GM10248 (cell line): Measurements from ENCODE around the gene VPS35L.

ENCODE experiments used
- CTCF ChIA-PET: fragments of 300-600 bp; sonication (Branson Sonifier 250); formaldehyde crosslinking; extraction: SDS; loops from one replicate; lab custom pipeline; 2021; ENCODE audit warnings: antibody characterized with exemption; lab: Yijun Ruan, JAX
- POLR2A ChIA-PET: fragments of 350-650 bp; sonication (Branson Sonifier 250); formaldehyde crosslinking; extraction: SDS; loops from one replicate; lab custom pipeline; 2020; ENCODE audit warnings: antibody characterized with exemption; lab: Yijun Ruan, JAX
- DNase-seq: peaks from one replicate; pipeline ENCODE4 v3.0.0; 2012; ENCODE audit errors: extremely low spot score
- TF ChIP-seq, protein P1 (sequence below): IDR thresholded peaks from 2 replicates; pipeline ENCODE4 v1.5.1; 2012; ENCODE audit warnings: mild to moderate bottlenecking, low read depth; ENCODE audit errors: extremely low read depth, missing control alignments, control extremely low read depth

VPS35L gene

DNA sequence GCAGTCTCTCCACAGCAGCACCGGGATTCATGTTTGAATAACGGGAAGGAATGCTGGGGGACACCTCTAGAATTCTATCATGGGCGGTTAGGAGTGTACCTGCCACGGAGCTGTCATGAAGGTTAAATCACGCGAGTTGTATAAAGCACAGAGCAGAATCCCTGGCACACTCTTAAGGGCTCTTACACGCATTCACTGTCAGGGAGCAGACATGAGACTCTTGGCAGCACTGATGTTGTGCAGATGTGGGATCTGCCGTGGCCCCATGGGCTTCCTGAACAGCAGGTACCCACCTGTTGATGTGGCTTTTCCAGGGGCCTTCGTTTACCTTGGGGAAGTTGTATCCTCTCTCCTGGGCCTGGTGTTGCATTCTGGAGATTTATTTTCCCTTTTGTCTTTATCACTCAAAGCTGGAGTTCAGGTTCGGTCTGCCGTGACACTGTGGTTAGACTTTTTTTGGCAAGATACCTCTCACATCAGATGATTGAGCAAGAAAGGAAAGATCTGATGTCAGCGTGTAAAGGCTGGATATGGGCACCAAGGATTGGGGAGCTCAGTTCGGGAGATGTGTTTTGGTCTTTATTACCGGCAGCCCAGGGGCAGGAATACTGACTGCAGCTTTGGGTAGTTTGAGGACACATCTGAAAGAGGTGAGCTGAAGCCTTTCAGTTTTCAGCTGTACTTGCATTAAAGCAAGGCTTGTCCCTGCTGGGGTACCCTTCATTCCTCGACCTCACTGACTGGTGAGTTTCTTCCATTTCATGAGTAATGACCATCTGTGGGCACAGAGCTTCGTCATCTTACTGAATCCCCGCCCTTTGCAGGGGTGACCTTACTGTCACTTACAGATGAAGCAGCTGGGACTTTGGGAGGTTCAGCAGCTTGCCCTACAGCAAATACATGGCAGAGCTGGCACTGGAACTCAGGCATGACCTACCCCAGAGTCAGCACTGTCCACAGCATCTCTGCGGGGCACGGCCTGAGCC lies 143.3 kb downstream of the VPS35L start:
- ChIA-PET POLR2A (no interaction called here), CTCF (interaction anchor here (0.7 to 2.6 kb wide), 5 partner anchors 9 to 32 kb away, joined by 3 to 7 read pairs (median 4); partner anchors contain the start of genes IQCK and KNOP1)
- TF ChIP-seq, protein P1, sequence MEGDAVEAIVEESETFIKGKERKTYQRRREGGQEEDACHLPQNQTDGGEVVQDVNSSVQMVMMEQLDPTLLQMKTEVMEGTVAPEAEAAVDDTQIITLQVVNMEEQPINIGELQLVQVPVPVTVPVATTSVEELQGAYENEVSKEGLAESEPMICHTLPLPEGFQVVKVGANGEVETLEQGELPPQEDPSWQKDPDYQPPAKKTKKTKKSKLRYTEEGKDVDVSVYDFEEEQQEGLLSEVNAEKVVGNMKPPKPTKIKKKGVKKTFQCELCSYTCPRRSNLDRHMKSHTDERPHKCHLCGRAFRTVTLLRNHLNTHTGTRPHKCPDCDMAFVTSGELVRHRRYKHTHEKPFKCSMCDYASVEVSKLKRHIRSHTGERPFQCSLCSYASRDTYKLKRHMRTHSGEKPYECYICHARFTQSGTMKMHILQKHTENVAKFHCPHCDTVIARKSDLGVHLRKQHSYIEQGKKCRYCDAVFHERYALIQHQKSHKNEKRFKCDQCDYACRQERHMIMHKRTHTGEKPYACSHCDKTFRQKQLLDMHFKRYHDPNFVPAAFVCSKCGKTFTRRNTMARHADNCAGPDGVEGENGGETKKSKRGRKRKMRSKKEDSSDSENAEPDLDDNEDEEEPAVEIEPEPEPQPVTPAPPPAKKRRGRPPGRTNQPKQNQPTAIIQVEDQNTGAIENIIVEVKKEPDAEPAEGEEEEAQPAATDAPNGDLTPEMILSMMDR: no peak
- no peak for DNase-seq

DNA sequence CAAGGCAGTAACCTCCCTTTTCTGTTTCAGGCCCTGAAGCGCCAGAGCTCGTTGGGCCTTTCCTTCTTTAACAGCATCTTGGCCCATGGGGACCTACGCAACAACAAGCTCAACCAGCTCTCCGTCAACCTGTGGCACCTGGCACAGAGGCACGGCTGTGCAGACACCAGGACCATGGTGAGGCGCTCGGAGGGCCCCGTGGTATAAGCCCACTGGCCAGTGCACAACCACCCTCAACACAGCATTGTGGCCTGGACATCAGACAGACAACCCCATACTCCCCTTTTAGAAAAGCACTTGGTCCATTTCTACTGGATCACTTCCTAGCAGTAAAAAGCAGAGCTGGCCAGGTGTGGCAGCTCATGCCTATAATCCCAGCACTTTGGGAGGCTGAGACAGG lies 144.0 kb downstream of the VPS35L start:
- CTCF ChIA-PET: interaction anchor here (0.7 to 2.6 kb wide), 4 partner anchors 9 to 33 kb away, joined by 3 to 7 read pairs (median 4); partner anchors contain the start of genes IQCK and KNOP1

DNA sequence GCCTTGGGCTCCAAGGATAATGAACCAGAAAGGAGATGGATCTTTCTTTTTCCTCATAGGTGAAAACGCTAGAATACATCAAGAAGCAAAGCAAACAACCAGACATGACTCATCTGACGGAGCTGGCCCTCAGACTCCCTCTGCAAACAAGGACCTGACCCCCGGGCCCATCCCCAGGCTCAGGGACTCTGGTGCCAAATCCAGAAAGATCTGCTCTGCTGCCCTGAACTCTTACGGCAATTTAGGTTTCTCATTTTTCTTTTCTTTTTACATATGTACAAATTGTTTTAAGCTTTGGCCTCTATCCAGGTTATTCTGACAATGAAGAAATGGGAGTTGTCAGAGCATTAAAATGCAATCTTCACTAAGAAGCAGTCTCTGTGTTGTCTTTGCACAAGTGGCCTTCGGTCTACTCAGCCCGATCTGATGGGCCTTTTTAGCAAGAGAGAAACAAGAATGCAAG lies 144.8 kb downstream of the VPS35L start:
- no peak for DNase-seq
- ChIA-PET CTCF (no interaction called here), POLR2A (no interaction called here)
- TF ChIP-seq, protein P1: no peak

More for the DNA sequence above, 144.0 kb downstream of the VPS35L start:
- DNase-seq: no peak
- TF ChIP-seq, protein P1: no peak
- POLR2A ChIA-PET: interaction anchor here (0.5 kb wide), 1 partner anchor 1181 kb away, joined by 3 read pairs; no protein-coding TSS in a partner anchor

DNA sequence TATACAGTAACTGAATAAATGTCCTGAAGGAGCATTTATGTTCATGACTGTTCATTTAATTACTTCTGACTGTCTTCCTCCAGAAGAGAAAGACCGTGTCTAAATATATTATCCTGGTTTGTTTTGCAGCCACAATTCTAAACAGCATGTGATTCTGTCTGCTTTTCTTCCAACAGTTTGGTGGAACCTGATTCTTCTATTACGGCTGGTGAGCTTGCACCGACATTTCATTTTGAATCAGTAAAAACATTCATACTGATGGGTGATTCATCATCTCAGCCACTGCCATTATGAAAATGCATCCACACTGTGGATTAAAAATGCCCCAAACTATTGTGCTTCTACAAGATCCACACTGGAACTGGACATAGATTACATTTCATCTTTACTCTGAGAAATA lies 145.6 kb downstream of the VPS35L start:
- CTCF ChIA-PET: no interaction called here

DNA sequence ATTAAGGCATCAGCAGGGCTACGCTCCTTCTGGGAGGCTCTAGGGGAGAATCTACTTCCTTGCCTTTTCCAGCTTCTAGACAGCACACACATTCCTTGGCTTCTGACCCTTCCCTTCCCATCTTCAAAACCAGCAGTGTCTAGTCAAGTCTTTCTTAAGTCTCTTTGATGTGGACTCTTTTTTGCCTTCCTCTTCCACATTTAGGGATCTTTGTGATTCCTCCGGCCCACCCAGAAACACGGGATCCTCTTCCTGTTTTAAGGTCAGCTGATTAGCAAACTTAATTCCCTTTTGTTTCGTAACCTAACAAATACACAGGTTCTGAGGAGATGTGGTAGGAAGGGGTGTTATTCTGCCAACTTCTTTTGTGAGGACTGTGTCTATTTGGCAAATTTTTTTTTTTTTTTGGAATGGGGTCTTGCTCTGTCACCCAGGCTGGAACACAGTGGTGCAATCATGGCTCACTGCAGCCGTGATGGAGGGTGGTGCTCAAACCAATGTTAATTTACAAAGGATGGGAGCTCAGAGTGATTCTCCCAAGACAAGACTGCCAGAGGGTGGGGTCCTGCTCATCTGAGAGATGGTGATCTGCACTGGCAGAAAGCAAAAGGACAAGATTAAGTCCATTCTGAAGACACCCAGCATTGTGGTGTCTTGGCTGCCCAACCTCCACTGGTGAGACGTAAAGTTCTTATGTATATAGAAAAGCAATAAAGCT lies 147.8 kb downstream of the VPS35L start:
- CTCF ChIA-PET: no interaction called here
- POLR2A ChIA-PET: interaction anchor here (0.6 kb wide), 1 partner anchor 256 kb away, joined by 4 read pairs; no protein-coding TSS in a partner anchor
- TF ChIP-seq, protein P1: no peak
- DNase-seq: no peak

More for the DNA sequence above, 145.6 kb downstream of the VPS35L start:
- POLR2A ChIA-PET: no interaction called here
- TF ChIP-seq, protein P1: no peak
- no peak for DNase-seq
